HEK293 (cell line): ENCODE measurements around the gene PGGT1B.

Source experiments
- CTCF ChIA-PET: fragments of 350-600 bp; formaldehyde crosslinking; extraction: SDS; loops from one replicate; lab custom pipeline; 2021; ENCODE audit warnings: antibody characterized with exemption; lab: Yijun Ruan, JAX
- POLR2A ChIA-PET: fragments of 300-600 bp; formaldehyde crosslinking; extraction: SDS; loops from one replicate; lab custom pipeline; 2020; ENCODE audit warnings: antibody characterized with exemption, inconsistent platforms; lab: Yijun Ruan, JAX
- H3K27ac ChIP-seq: fragments of 200-500 bp; sonication (Bioruptor generic); 2 replicates; pipeline ENCODE4 v1.5.1; 2014; ENCODE audit warnings: low read depth, low read length, control low read depth, inconsistent platforms; ENCODE audit errors: extremely low read depth
- H3K36me3 ChIP-seq, 2 experiments: fragments of 200-500 bp in 1 of 2; sonication (Bioruptor generic) in 1 of 2; 1 replicate in 1 of 2; 2 replicates in 1 of 2; pipeline ENCODE4 v1.5.1; 2014 to 2017; ENCODE audit warnings: inconsistent platforms in 2 of 2, low read length in 2 of 2; ENCODE audit not compliant: control insufficient read depth in 2 of 2, insufficient read depth in 1 of 2
- H3K4me1 ChIP-seq: fragments of 200-500 bp; sonication (Bioruptor generic); 2 replicates; pipeline ENCODE4 v1.5.1; 2014; ENCODE audit warnings: mild to moderate bottlenecking, low read length, inconsistent platforms; ENCODE audit not compliant: control insufficient read depth, insufficient read depth
- H3K4me3 ChIP-seq: 2 replicates; pipeline ENCODE4 v1.5.1; 2011; ENCODE audit warnings: low read depth, mild to moderate bottlenecking, control low read depth, low read length, moderate library complexity
- H3K9me3 ChIP-seq: fragments of 200-500 bp; sonication (Bioruptor generic); 2 replicates; pipeline ENCODE4 v1.5.1; 2014; ENCODE audit warnings: low read depth, low read length, inconsistent platforms; ENCODE audit not compliant: control insufficient read depth, insufficient read depth
- PBX3 ChIP-seq: sonication (generic); formaldehyde crosslinking; IDR thresholded peaks from 2 replicates; pipeline ENCODE4 v1.8.1; 2022; ENCODE audit warnings: mild to moderate bottlenecking, moderate library complexity, missing genetic modification reagents
- ZNF521 ChIP-seq: fragments of 450-650 bp; formaldehyde crosslinking; IDR thresholded peaks from 2 replicates; pipeline ENCODE4 v1.5.1; 2017; ENCODE audit warnings: missing biosample characterization, mild to moderate bottlenecking, missing genetic modification characterization
- TF ChIP-seq, protein P1 (sequence below): fragments of 450-650 bp; formaldehyde crosslinking; IDR thresholded peaks from 2 replicates; pipeline ENCODE4 v1.5.1; 2016; ENCODE audit warnings: missing biosample characterization, missing genetic modification characterization

Gene PGGT1B

DNA sequence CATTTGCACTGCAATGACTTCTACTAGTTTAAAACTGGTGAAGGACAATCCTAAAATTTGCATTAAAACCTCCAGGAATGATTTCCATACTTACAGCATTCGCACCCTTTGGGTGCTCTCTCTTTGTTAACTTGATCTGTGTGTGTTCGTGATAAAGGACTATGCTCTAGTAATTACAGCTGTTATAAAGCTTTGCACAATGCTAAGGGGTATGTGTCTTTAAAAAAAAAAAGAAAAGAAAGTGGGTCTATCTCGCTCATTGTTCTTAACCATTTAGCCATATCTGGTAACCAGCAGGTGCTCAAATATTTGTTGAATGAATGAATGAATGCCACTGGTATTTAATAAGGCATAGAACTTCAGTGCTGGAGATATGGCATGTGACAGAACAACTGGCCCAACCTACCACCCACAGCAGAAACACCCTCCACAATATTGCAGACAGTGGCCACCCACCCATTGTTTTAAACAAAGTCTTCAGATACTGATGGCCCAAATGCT is 101.7 kb downstream of the PGGT1B start:
- POLR2A ChIA-PET = no interaction called here
- H3K4me1 ChIP-seq = no peaks in the 10 kb centered on the region
- no peak overlapping the region for H3K4me3 ChIP-seq
- no peaks in the 10 kb centered on the region; a peak in 1 of 3 replicates for H3K36me3 ChIP-seq
- H3K9me3 ChIP-seq = no peaks in the 10 kb centered on the region
- CTCF ChIA-PET = no interaction called here
- H3K27ac ChIP-seq = no peak overlapping the region
- TF ChIP-seq, protein P1, sequence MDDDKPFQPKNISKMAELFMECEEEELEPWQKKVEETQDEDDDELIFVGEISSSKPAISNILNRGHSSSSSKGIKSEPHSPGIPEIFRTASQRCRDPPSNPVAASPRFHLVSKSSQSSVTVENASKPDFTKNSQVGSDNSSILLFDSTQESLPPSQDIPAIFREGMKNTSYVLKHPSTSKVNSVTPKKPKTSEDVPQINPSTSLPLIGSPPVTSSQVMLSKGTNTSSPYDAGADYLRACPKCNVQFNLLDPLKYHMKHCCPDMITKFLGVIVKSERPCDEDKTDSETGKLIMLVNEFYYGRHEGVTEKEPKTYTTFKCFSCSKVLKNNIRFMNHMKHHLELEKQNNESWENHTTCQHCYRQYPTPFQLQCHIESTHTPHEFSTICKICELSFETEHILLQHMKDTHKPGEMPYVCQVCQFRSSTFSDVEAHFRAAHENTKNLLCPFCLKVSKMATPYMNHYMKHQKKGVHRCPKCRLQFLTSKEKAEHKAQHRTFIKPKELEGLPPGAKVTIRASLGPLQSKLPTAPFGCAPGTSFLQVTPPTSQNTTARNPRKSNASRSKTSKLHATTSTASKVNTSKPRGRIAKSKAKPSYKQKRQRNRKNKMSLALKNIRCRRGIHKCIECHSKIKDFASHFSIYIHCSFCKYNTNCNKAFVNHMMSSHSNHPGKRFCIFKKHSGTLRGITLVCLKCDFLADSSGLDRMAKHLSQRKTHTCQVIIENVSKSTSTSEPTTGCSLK = no peak
- TF ChIP-seq ZNF521 = no peak
- no peak for TF ChIP-seq PBX3 (CRISPR knock-in tag)
